HG03460 (cell line): ENCODE results near the gene C11orf71.

Experiments used
- ATAC-seq: cut with Tn5 transposase; IDR thresholded peaks from one replicate; pipeline ENCODE4 v1.9.1; 2021; ENCODE audit not compliant: unreplicated experiment

The C11orf71 gene

GRCh38 chr11:114400216-114400914 lies at the start of gene C11orf71, which contains the start of gene RBM7:
Gene C11orf71 (minus strand): TSS chr11:114400511. CDS start chr11:114400331, 180 bp downstream.
Gene RBM7 (plus strand): TSS chr11:114400666. CDS start chr11:114400672, 6 bp downstream.
- peak; percentile 94 for ATAC-seq

DNA sequence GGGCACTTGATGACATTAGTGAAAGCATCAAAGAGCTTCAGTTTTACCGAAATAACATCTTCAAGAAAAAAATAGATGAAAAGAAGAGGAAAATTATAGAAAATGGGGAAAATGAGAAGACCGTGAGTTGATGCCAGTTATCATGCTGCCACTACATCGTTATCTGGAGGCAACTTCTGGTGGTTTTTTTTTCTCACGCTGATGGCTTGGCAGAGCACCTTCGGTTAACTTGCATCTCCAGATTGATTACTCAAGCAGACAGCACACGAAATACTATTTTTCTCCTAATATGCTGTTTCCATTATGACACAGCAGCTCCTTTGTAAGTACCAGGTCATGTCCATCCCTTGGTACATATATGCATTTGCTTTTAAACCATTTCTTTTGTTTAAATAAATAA lies 49.5 kb upstream of the C11orf71 start:
- no peak for ATAC-seq

DNA sequence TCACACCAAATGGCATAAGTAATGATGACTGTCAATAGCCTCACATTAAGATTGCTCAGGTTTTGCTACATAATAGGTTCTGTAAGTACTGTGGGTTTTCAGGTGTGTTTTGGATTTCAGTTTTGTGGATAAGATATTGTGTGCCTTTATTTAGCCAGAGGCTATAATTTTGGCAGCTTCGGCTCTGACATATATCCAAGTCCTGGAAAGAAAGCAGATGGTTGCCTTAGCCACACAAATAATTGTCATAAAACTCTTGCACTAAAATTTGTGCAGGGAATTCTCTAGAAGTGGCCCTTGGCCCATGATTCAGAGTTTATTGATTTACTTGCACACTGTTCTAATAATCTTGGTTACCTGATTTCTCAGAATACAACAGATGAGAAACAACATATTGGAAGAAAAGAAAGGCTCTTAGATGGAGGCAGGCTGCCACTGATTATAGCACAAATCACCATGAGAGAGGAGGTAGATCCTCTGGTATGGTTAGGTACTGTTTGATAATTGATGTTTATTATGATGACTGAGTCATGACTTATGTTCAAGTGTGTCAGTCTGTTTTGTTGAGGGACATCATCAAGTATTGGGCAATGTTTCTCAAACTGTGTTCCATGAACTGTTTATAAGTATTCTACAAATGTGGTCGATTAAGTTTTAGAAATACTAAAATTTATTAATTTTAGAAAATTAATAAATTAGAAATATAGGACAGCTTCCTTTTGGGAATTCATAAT lies 48.6 kb upstream of the C11orf71 start:
- no peak for ATAC-seq

DNA sequence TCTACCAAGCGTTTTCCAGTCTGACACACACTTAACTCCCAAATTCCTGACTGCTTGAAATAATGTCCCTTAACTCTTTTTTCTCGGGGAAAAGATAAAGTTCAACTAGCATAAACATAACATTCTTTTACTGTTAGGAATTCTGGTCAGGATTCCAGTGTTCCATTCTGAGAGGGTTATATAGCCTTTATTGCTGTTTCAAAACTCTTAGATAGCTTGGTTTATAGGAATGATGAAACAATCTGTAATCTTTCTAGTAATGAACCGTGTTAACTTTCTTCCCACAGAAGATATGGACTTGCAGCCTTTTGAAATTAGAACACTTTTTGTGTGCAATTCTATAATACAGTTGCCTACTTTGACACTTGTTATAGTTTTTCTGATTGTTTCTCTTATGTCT lies 47.6 kb upstream of the C11orf71 start:
- no peak for ATAC-seq

DNA sequence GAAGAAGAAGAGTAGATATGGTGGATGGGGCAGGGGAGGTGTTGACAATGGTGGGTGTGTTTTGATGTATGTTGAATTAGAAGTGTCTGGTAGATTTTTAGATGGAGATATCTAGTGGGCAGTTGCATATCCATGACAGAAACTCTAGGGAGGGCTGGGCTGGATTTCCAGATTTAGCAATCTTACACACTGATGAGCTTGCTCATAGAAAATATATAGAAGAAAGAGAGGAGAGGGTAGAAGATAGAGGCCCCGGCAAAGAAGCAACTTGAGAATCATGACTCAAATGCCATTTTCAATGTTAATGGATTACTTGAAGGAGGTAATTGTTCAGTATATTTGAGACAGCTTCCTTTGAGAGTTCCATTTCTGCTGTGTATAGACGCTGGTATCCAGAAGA lies 47.1 kb upstream of the C11orf71 start:
- no peak for ATAC-seq

GRCh38 chr11:114442536-114442935 lies 42.2 kb upstream of the C11orf71 start:
- ATAC-seq = no peak

GRCh38 chr11:114441921-114442320 lies 41.6 kb upstream of the C11orf71 start:
- ATAC-seq = no peak

- ATAC-seq = no peak
Observed at GRCh38 chr11:114440971-114441763, 40.9 kb upstream of the C11orf71 start.

DNA sequence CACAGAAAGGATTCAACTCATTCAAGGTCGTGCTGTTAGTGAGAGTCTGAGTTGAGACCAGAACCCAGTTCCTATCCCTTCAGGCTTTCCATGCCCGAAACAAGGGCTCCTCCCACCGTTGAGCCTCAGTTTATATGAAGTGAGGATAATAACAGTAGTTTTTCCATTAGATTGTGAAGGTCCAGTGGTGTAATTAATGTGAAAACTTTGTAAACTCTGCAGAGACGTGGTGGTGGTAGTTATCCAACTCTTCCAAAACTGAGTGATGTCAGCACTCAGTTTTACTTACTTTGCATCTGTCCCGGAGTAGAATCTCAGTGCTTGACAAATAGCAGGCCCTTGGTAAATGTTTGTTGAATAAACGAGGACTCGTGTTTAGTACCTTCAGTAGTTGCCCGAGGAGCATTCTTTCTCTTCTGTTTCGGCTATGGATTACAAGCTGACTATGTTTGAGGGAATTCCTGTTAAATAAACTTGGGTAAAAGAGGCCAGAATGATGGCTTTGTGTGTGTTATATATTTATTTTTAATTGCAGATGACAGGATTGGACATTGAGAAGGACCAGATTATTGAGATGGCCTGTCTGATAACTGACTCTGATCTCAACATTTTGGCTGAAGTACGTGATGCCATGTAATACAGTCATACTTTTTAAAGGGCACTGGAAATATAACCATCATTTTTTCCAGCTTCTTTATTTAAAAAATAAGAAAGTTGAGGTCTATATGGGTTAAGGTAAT lies 40.0 kb upstream of the C11orf71 start:
- no peak for ATAC-seq

GRCh38 chr11:114439229-114440120 lies 39.2 kb upstream of the C11orf71 start, which contains the start of gene REXO2:
Gene REXO2 (plus strand): TSS chr11:114439467. CDS start chr11:114439529, 62 bp downstream.
- peak; percentile 99 for ATAC-seq

DNA sequence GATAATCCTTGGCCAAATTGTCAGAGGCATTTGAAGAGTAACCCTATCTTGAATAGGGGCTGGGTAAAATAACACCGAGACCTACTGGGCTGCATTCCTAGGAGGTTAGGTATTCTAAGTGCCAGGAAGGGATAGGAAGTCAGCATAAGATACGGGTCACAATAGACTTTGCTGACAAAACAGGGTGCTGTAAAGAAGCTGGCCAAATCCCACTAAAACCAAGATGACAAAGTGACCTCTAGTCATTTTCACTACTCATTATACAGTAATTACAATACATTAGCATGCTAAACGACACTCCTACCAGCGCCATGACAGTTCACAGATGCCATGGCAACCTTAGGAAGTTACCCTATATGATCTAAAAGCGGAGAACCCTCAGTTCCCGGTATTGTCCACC lies 38.0 kb upstream of the C11orf71 start:
- no peak for ATAC-seq

- no peak for ATAC-seq
Observed at GRCh38 chr11:114433376-114433775, 33.1 kb upstream of the C11orf71 start.

DNA sequence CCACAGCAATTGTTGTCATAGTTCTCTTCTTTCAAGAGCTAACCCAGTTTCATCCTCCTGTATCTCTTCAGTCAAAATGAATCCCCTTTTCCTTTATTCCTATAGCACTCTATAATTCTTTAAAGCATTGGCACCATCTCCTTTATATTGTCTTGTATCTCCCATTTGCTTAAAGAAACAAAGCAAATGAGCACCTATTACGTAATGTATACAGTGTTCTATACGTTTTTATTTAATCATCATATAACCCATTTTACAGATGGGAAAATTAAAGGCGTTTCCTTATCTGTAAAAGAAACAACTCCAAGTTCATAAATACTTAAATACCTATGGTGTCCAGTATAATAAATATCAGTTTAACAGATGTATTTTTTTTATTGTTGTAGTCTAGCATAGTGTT lies 32.6 kb upstream of the C11orf71 start:
- no peak for ATAC-seq

DNA sequence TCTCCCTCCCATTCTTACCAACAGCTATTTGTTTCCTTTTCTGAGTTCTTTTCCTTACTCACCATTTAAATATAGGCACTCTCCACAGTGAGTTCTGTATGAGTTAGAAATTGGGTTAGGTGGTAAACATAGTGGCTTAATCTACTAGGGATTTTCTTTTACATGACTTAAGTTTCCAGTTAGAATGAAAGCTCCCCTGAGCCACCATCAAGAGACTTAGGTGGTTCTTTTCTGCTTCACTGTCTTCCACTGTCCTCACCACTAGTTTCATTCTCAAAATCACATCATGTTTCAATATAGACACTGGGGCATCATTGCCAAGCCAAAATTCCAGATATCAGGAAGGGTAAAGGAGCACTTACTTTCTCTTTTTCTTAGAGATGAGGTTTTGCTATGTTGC lies 30.0 kb upstream of the C11orf71 start:
- no peak for ATAC-seq

DNA sequence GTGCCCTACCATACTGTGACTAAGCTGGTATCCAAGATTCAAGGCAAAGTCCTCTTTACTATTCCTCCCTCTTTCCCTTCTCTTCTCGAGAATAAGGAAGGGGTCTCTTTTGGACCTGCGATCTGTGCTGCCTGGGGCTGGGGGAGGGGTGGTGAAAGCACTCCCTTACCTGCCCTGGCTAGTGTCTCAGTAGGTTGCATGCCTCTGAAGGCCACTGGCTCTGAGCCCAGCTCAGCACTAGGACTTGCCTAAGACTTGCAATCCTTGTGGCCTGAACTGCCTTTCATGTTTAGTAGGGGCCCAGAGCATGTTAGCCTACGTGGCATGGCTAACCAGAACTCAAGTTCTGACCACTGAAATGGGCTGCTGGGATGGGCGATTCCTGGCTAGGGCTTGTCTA lies 26.0 kb upstream of the C11orf71 start:
- no peak for ATAC-seq

- ATAC-seq = no peak
Observed at GRCh38 chr11:114416441-114416961, 16.2 kb upstream of the C11orf71 start.

GRCh38 chr11:114413958-114414357 lies 13.6 kb upstream of the C11orf71 start:
- no peak for ATAC-seq

GRCh38 chr11:114412946-114413345 lies 12.6 kb upstream of the C11orf71 start:
- ATAC-seq = no peak

- ATAC-seq = no peak
Observed at GRCh38 chr11:114401311-114401710, 1.0 kb upstream of the C11orf71 start.

- no peak for ATAC-seq
Observed at GRCh38 chr11:114400915-114401223, 558 bp upstream of the C11orf71 start.
